GM12892 (cell line): ENCODE results near the gene ORC2.

Experiments used
- POLR2A ChIP-seq: IDR thresholded peaks from 2 replicates; pipeline ENCODE4 v1.6.1; 2011; ENCODE audit warnings: low read depth, low read length, control low read depth
- TAF1 ChIP-seq: IDR thresholded peaks from 2 replicates; pipeline ENCODE4 v1.6.1; 2011; ENCODE audit warnings: low read depth, mild to moderate bottlenecking, control low read depth, low read length, borderline replicate concordance

- TF ChIP-seq TAF1 (no peak), POLR2A (no peak)
These were observed 57.7 kb downstream of the ORC2 start for GRCh38 chr2:200905618-200906296.
